H9 (cell line): ENCODE measurements around the gene PLB1. TPM values are rescaled to one million over a fixed set of nuclear protein-coding genes. Genes with fewer than 3 reads are reported as not detected.

Experiments
- DNase-seq: peaks from one replicate; pipeline ENCODE4 v3.0.0-alpha.2; 2017
- H2AFZ ChIP-seq: one replicate; pipeline ENCODE4 v1.6.1; 2013; ENCODE audit warnings: mild to moderate bottlenecking, low read length, control low read depth, moderate library complexity
- H2AK5ac ChIP-seq: 2 replicates; pipeline ENCODE4 v1.6.1; 2013; ENCODE audit warnings: low read length, control low read depth, mixed read lengths; ENCODE audit not compliant: insufficient read length
- H2BK120ac ChIP-seq: one replicate; pipeline ENCODE4 v1.6.1; 2013; ENCODE audit warnings: low read depth, mild to moderate bottlenecking, low read length, control low read depth, inconsistent platforms; ENCODE audit not compliant: poor library complexity, severe bottlenecking
- H2BK12ac ChIP-seq: 2 replicates; pipeline ENCODE4 v1.6.1; 2013; ENCODE audit warnings: low read length, control low read depth, mixed read lengths, low read depth; ENCODE audit not compliant: insufficient read length
- H2BK15ac ChIP-seq: 2 replicates; pipeline ENCODE4 v1.6.1; 2013; ENCODE audit warnings: low read depth, low read length, control low read depth
- H2BK20ac ChIP-seq: one replicate; pipeline ENCODE4 v1.6.1; 2013; ENCODE audit warnings: low read depth, mild to moderate bottlenecking, low read length, control low read depth, inconsistent platforms; ENCODE audit not compliant: poor library complexity, severe bottlenecking
- H2BK5ac ChIP-seq: 2 replicates; pipeline ENCODE4 v1.6.1; 2013; ENCODE audit warnings: low read length, control low read depth, mixed read lengths; ENCODE audit not compliant: insufficient read length
- H3K14ac ChIP-seq: 2 replicates; pipeline ENCODE4 v1.6.1; 2013; ENCODE audit warnings: low read length, control low read depth; ENCODE audit not compliant: insufficient read depth
- H3K18ac ChIP-seq: 2 replicates; pipeline ENCODE4 v1.6.1; 2013; ENCODE audit warnings: low read depth, mild to moderate bottlenecking, mixed read lengths, low read length, control low read depth; ENCODE audit not compliant: insufficient read length
- H3K23ac ChIP-seq: 2 replicates; pipeline ENCODE4 v1.6.1; 2013; ENCODE audit warnings: low read length, control low read depth, mixed read lengths, low read depth; ENCODE audit not compliant: insufficient read length
- H3K23me2 ChIP-seq: 2 replicates; pipeline ENCODE4 v1.6.1; 2013; ENCODE audit warnings: low read depth, mild to moderate bottlenecking, mixed read lengths, low read length, control low read depth; ENCODE audit not compliant: insufficient read length, poor library complexity, severe bottlenecking
- H3K27ac ChIP-seq: 2 replicates; pipeline ENCODE4 v1.5.1; 2013; ENCODE audit warnings: low read length, control low read depth, mixed read lengths, low read depth; ENCODE audit not compliant: insufficient read length
- H3K27me3 ChIP-seq: 2 replicates; pipeline ENCODE4 v1.6.1; 2013; ENCODE audit warnings: low read length, control low read depth, inconsistent platforms; ENCODE audit not compliant: insufficient read depth
- H3K4ac ChIP-seq: 2 replicates; pipeline ENCODE4 v1.6.1; 2013; ENCODE audit warnings: low read depth, mild to moderate bottlenecking, control low read depth, inconsistent platforms, low read length, moderate library complexity
- H3K4me1 ChIP-seq: 2 replicates; pipeline ENCODE4 v1.6.1; 2013; ENCODE audit warnings: low read length, control low read depth, inconsistent platforms; ENCODE audit not compliant: insufficient read depth
- H3K4me2 ChIP-seq: 2 replicates; pipeline ENCODE4 v1.6.1; 2013; ENCODE audit warnings: low read length, control low read depth, mixed read lengths; ENCODE audit not compliant: insufficient read length, insufficient read depth
- H3K56ac ChIP-seq: 2 replicates; pipeline ENCODE4 v1.6.1; 2013; ENCODE audit warnings: low read depth, mild to moderate bottlenecking, mixed read lengths, low read length, control low read depth; ENCODE audit not compliant: insufficient read length
- H3K79me1 ChIP-seq: 2 replicates; pipeline ENCODE4 v1.6.1; 2013; ENCODE audit warnings: low read depth, mild to moderate bottlenecking, moderate library complexity, low read length, control low read depth, inconsistent platforms; ENCODE audit not compliant: insufficient read depth, poor library complexity, severe bottlenecking
- H3K79me2 ChIP-seq: 2 replicates; pipeline ENCODE4 v1.6.1; 2013; ENCODE audit warnings: low read length, control low read depth, inconsistent platforms; ENCODE audit not compliant: insufficient read depth
- H3K9ac ChIP-seq: 2 replicates; pipeline ENCODE4 v1.6.1; 2013; ENCODE audit warnings: low read length, control low read depth, mixed read lengths; ENCODE audit not compliant: insufficient read length; ENCODE audit errors: extremely low read depth
- H3K9me3 ChIP-seq: one replicate; pipeline ENCODE4 v1.6.1; 2013; ENCODE audit warnings: low read depth, low read length, inconsistent platforms; ENCODE audit not compliant: control insufficient read depth
- H3T11ph ChIP-seq: one replicate; pipeline ENCODE4 v1.6.1; 2013; ENCODE audit warnings: mild to moderate bottlenecking, low read length, control low read depth, inconsistent platforms
- H4K20me1 ChIP-seq: one replicate; pipeline ENCODE4 v1.6.1; 2013; ENCODE audit not compliant: control insufficient read depth, insufficient read length, insufficient read depth
- H4K5ac ChIP-seq: 2 replicates; pipeline ENCODE4 v1.6.1; 2013; ENCODE audit warnings: low read depth, mild to moderate bottlenecking, mixed read lengths, low read length, control low read depth; ENCODE audit not compliant: insufficient read length
- H4K8ac ChIP-seq: replicated peaks from 2 replicates; pipeline ENCODE4 v1.6.1; 2013; ENCODE audit warnings: low read length, control low read depth, mixed read lengths, low read depth; ENCODE audit not compliant: insufficient read length
- H4K91ac ChIP-seq: 2 replicates; pipeline ENCODE4 v1.6.1; 2013; ENCODE audit warnings: low read depth, mild to moderate bottlenecking, moderate library complexity, mixed read lengths, low read length, control low read depth; ENCODE audit not compliant: insufficient read length
- H3K27ac Mint-ChIP-seq, 3 experiments: 2 replicates in 2 of 3; 3 replicates in 1 of 3; pipeline ENCODE4 v1.8.0; 2020 to 2021; ENCODE audit warnings: mixed read lengths in 3 of 3, mild to moderate bottlenecking in 1 of 3, moderate library complexity in 1 of 3
- H3K27me3 Mint-ChIP-seq: 2 replicates; pipeline ENCODE4 v1.8.0; 2021; ENCODE audit warnings: low read depth, mild to moderate bottlenecking, moderate library complexity, mixed read lengths
- H3K36me3 Mint-ChIP-seq, 3 experiments: 2 replicates in 2 of 3; 3 replicates in 1 of 3; pipeline ENCODE4 v1.8.0; 2020 to 2021; ENCODE audit warnings: low read depth in 3 of 3, mixed read lengths in 3 of 3; ENCODE audit not compliant: insufficient read depth in 1 of 3
- H3K4me1 Mint-ChIP-seq, 2 experiments: 2 replicates each; pipeline ENCODE4 v1.8.0; 2020; ENCODE audit warnings: mixed read lengths in 2 of 2
- H3K4me3 Mint-ChIP-seq, 2 experiments: 2 replicates in 1 of 2; 3 replicates in 1 of 2; pipeline ENCODE4 v1.8.0; 2020 to 2021; ENCODE audit warnings: mild to moderate bottlenecking in 2 of 2, mixed read lengths in 2 of 2, moderate library complexity in 1 of 2
- H3K9me3 Mint-ChIP-seq, 2 experiments: 2 replicates in 1 of 2; 3 replicates in 1 of 2; pipeline ENCODE4 v1.8.0; 2020; ENCODE audit warnings: mild to moderate bottlenecking in 2 of 2, mixed read lengths in 2 of 2, moderate library complexity in 1 of 2
- CTCF ChIP-seq: fragments of 200-600 bp; sonication (generic); conservative IDR thresholded peaks from 3 replicates; pipeline ENCODE4 v1.8.0; 2021; ENCODE audit warnings: antibody characterized with exemption, mild to moderate bottlenecking
- WGBS: extraction: QIAGEN DNeasy Blood & Tissue Kit; methylation state at CpG from one replicate; pipeline ENCODE4 v1.1.7; 2013; ENCODE audit warnings: missing lambda C conversion rate, low lambda C conversion rate, mixed read lengths; ENCODE audit not compliant: insufficient read length; ENCODE audit errors: extremely low coverage; 5-methylcytosine and 5-hydroxymethylcytosine counted together
- total RNA-seq: library from RNA; stranded (reverse); gene quantifications from 2 replicates; pipeline ENCODE4 v1.2.1, GENCODE V29; 2021

The PLB1 gene
- total RNA-seq, 1 experiment from 2014 or later = not detected

GRCh38 chr2:28532399-28532798 is 36.5 kb downstream of the PLB1 start:
- Histone ChIP-seq H2BK12ac (no peak overlapping the region), H4K8ac (no peak overlapping the region), H3K4me2 (no peak overlapping the region), H2AFZ (no peak overlapping the region), H3K14ac (no peak overlapping the region), H4K91ac (no peak overlapping the region), H3K79me2 (no peaks in the 10 kb centered on the region), H4K5ac (no peak overlapping the region), H2BK5ac (no peak overlapping the region), H3K9ac (no peak overlapping the region), H3K9me3 (no peaks in the 10 kb centered on the region), H3K18ac (no peak overlapping the region), H3K27ac (no peak overlapping the region), H2BK120ac (no peak overlapping the region), H3K23me2 (no peaks in the 10 kb centered on the region), H2BK20ac (no peak overlapping the region), H3K79me1 (no peaks in the 10 kb centered on the region), H2AK5ac (no peak overlapping the region), H3K4me1 (no peaks in the 10 kb centered on the region), H2BK15ac (no peak overlapping the region), H3K56ac (no peak overlapping the region), H3K4ac (no peak overlapping the region), H3K27me3 (no peaks in the 10 kb centered on the region; the same call in 1 of the 2 replicates), H3K23ac (no peak overlapping the region), H4K20me1 (no peaks in the 10 kb centered on the region), H3T11ph (no peak overlapping the region)
- no peak for TF ChIP-seq CTCF
- no peak overlapping the region for H3K4me3 Mint-ChIP-seq
- no peaks in the 10 kb centered on the region for H3K4me1 Mint-ChIP-seq
- peaks cover 6% of the 10 kb centered on the region for H3K27me3 Mint-ChIP-seq
- no peaks in the 10 kb centered on the region; a peak in 1 of 5 replicates for H3K9me3 Mint-ChIP-seq
- no CpG with 5 or more reads among the region's 5 CpGs for WGBS
- no peaks in the 10 kb centered on the region for H3K36me3 Mint-ChIP-seq
- H3K27ac Mint-ChIP-seq = no peak overlapping the region
- no peak for DNase-seq
